GM11168 (cell line): ENCODE results near the gene CCDC106.

Experiments
- in situ Hi-C: fragments of 300-500 bp; cut with MboI; formaldehyde crosslinking; loops from one replicate; pipeline ENCODE4 v1.12.0; 2022; ENCODE audit warnings: low sequenced_read_pairs; ENCODE audit not compliant: unreplicated experiment

The CCDC106 gene

GRCh38 chr19:55666343-55667005 lies 18.5 kb downstream of the CCDC106 start:
- in situ Hi-C loops: no loop called here

GRCh38 chr19:55667006-55667381 lies 19.0 kb downstream of the CCDC106 start:
- in situ Hi-C loops: no loop called here

GRCh38 chr19:55667511-55667910 lies 19.5 kb downstream of the CCDC106 start:
- in situ Hi-C loops: no loop called here

- in situ Hi-C loops: no loop called here
These were observed 19.9 kb downstream of the CCDC106 start for GRCh38 chr19:55667958-55668357.

- in situ Hi-C loops: no loop called here
These were observed 20.8 kb downstream of the CCDC106 start for GRCh38 chr19:55668603-55669348.

GRCh38 chr19:55669418-55670279 lies 21.6 kb downstream of the CCDC106 start:
- in situ Hi-C loops: no loop called here

- in situ Hi-C loops: no loop called here
These were observed 22.5 kb downstream of the CCDC106 start for GRCh38 chr19:55670280-55671053.

GRCh38 chr19:55671054-55671378 lies 23.0 kb downstream of the CCDC106 start:
- in situ Hi-C loops: no loop called here

- in situ Hi-C loops: no loop called here
These were observed 24.4 kb downstream of the CCDC106 start for GRCh38 chr19:55672418-55672817.

- in situ Hi-C loops: no loop called here
These were observed 25.5 kb downstream of the CCDC106 start for GRCh38 chr19:55673465-55673864.

- in situ Hi-C loops: no loop called here
These were observed 25.9 kb downstream of the CCDC106 start for GRCh38 chr19:55673889-55674288.

- in situ Hi-C loops: no loop called here
These were observed 26.4 kb downstream of the CCDC106 start for GRCh38 chr19:55674459-55674840.

GRCh38 chr19:55674841-55675660 lies 27.0 kb downstream of the CCDC106 start, which contains the start of gene EPN1:
Gene EPN1 (plus strand): TSS chr19:55675226. CDS start chr19:55678628, 3,402 bp downstream.
- in situ Hi-C loops: no loop called here

- in situ Hi-C loops: no loop called here
These were observed 27.8 kb downstream of the CCDC106 start for GRCh38 chr19:55675661-55676354.

- in situ Hi-C loops: no loop called here
These were observed 28.4 kb downstream of the CCDC106 start for GRCh38 chr19:55676383-55676782.

GRCh38 chr19:55676889-55677505 lies 29.0 kb downstream of the CCDC106 start:
- in situ Hi-C loops: no loop called here

- in situ Hi-C loops: no loop called here
These were observed 29.6 kb downstream of the CCDC106 start for GRCh38 chr19:55677572-55678028.

GRCh38 chr19:55678121-55678671 lies 30.2 kb downstream of the CCDC106 start:
- in situ Hi-C loops: no loop called here
